Activated CD8-positive, alpha-beta memory T cell treated with anti-CD3 and anti-CD28 coated beads for 24 hours (primary cell): ENCODE measurements around the gene ALOX15.
"Not testable (repeated sequence)": the region's sequence is repeated elsewhere in the genome, so short reads cannot be mapped to it uniquely, and the experiment has no call there.

Experiments
- DNase-seq: peaks from one replicate; pipeline ENCODE4 v3.0.0-alpha.2; 2020

The ALOX15 gene

GRCh38 chr17:4610656-4611055, 30.8 kb downstream of the ALOX15 start:
- DNase-seq, result no peak

- no peak for DNase-seq
Measured at GRCh38 chr17:4610162-4610561, 31.3 kb downstream of the ALOX15 start.

GRCh38 chr17:4609761-4610160, 31.7 kb downstream of the ALOX15 start:
- no peak for DNase-seq

- DNase-seq, result no peak
Measured at GRCh38 chr17:4607773-4608187, 33.7 kb downstream of the ALOX15 start.

- DNase-seq, result no peak
Measured at GRCh38 chr17:4607261-4607741, 34.2 kb downstream of the ALOX15 start.

- no peak for DNase-seq
Measured at GRCh38 chr17:4605826-4606225, 35.7 kb downstream of the ALOX15 start.

- DNase-seq, result not testable (repeated sequence)
Measured at GRCh38 chr17:4604736-4605135, 36.7 kb downstream of the ALOX15 start.

- DNase-seq, result no peak
Measured at GRCh38 chr17:4604111-4604644, 37.3 kb downstream of the ALOX15 start.

GRCh38 chr17:4602041-4602440, 39.4 kb downstream of the ALOX15 start:
- no peak for DNase-seq

GRCh38 chr17:4601326-4601725, 40.2 kb downstream of the ALOX15 start:
- DNase-seq, result no peak

- DNase-seq, result no peak
Measured at GRCh38 chr17:4600563-4600962, 40.9 kb downstream of the ALOX15 start.

GRCh38 chr17:4599505-4600281, 41.8 kb downstream of the ALOX15 start:
- no peak for DNase-seq

- no peak for DNase-seq
Measured at GRCh38 chr17:4598776-4599504, 42.5 kb downstream of the ALOX15 start.

GRCh38 chr17:4597975-4598374, 43.5 kb downstream of the ALOX15 start:
- no peak for DNase-seq

- DNase-seq, result no peak
Measured at GRCh38 chr17:4596636-4597380, 44.7 kb downstream of the ALOX15 start.

- DNase-seq, result not testable (repeated sequence)
Measured at GRCh38 chr17:4595685-4596342, 45.7 kb downstream of the ALOX15 start.

GRCh38 chr17:4594931-4595684, 46.4 kb downstream of the ALOX15 start:
- DNase-seq, result peak; percentile 75

GRCh38 chr17:4594406-4594805, 47.1 kb downstream of the ALOX15 start:
- no peak for DNase-seq

- no peak for DNase-seq
Measured at GRCh38 chr17:4593021-4593421, 48.5 kb downstream of the ALOX15 start.

- DNase-seq, result no peak
Measured at GRCh38 chr17:4592240-4593005, 49.1 kb downstream of the ALOX15 start.

- DNase-seq, result no peak
Measured at GRCh38 chr17:4591529-4591928, 49.9 kb downstream of the ALOX15 start.
